Neural crest cell (in vitro differentiated cells): ENCODE measurements around the gene SMAD5. TPM values are rescaled to one million over a fixed set of nuclear protein-coding genes. Genes with fewer than 3 reads are reported as not detected.

ENCODE experiments used
- DNase-seq: peaks from one replicate; pipeline ENCODE4 v3.0.0; 2021; ENCODE audit warnings: low read depth, mixed read lengths, low spot score
- H3K27ac Mint-ChIP-seq: one replicate; pipeline ENCODE4 v1.8.0; 2021; ENCODE audit warnings: mild to moderate bottlenecking, mixed read lengths; ENCODE audit not compliant: unreplicated experiment
- H3K27me3 Mint-ChIP-seq: 2 replicates; pipeline ENCODE4 v1.8.0; 2021; ENCODE audit warnings: low read depth, mild to moderate bottlenecking, mixed read lengths
- H3K36me3 Mint-ChIP-seq: 2 replicates; pipeline ENCODE4 v1.8.0; 2021; ENCODE audit warnings: low read depth, mild to moderate bottlenecking, mixed read lengths
- H3K4me1 Mint-ChIP-seq: 2 replicates; pipeline ENCODE4 v1.8.0; 2021; ENCODE audit warnings: mixed read lengths
- H3K4me3 Mint-ChIP-seq: one replicate; pipeline ENCODE4 v1.8.0; 2021; ENCODE audit warnings: mild to moderate bottlenecking, mixed read lengths
- H3K9me3 Mint-ChIP-seq: 2 replicates; pipeline ENCODE4 v1.8.0; 2021; ENCODE audit warnings: mixed read lengths
- CTCF ChIP-seq: fragments of 200-600 bp; sonication (generic); conservative IDR thresholded peaks from 2 replicates; pipeline ENCODE4 v1.5.0; 2021; ENCODE audit warnings: antibody characterized with exemption, mild to moderate bottlenecking
- total RNA-seq: library from RNA; stranded (reverse); gene quantifications from 2 replicates; pipeline ENCODE4 v1.2.1, GENCODE V29; 2021

Gene SMAD5
- total RNA-seq, 1 donor from 2014 or later = 82.6 TPM

- H3K27ac Mint-ChIP-seq = no peak overlapping the region
- TF ChIP-seq CTCF = no peak
Measured at GRCh38 chr5:136155761-136156160, 23.1 kb downstream of the SMAD5 start.

GRCh38 chr5:136157514-136157913 is 24.9 kb downstream of the SMAD5 start:
- Mint-ChIP-seq H3K36me3 (peaks cover 31% of the 10 kb centered on the region), H3K27ac (no peak overlapping the region), H3K27me3 (no peaks in the 10 kb centered on the region), H3K4me1 (no peaks in the 10 kb centered on the region), H3K4me3 (no peak overlapping the region), H3K9me3 (peaks cover 3% of the 10 kb centered on the region)
- DNase-seq = no peak
- no peak for TF ChIP-seq CTCF

More at GRCh38 chr5:136155761-136156160, 23.1 kb downstream of the SMAD5 start:
- H3K36me3 Mint-ChIP-seq = peaks cover 31% of the 10 kb centered on the region
- peaks cover 3% of the 10 kb centered on the region for H3K9me3 Mint-ChIP-seq
- H3K27me3 Mint-ChIP-seq = no peaks in the 10 kb centered on the region
- no peak overlapping the region for H3K4me3 Mint-ChIP-seq
- no peaks in the 10 kb centered on the region for H3K4me1 Mint-ChIP-seq
- DNase-seq = no peak

- Mint-ChIP-seq H3K27me3 (no peaks in the 10 kb centered on the region), H3K9me3 (peaks cover 3% of the 10 kb centered on the region), H3K36me3 (peaks cover 27% of the 10 kb centered on the region), H3K4me3 (no peak overlapping the region), H3K4me1 (no peaks in the 10 kb centered on the region), H3K27ac (no peak overlapping the region)
- DNase-seq = no peak
- TF ChIP-seq CTCF = no peak
Measured at GRCh38 chr5:136159457-136159856, 26.8 kb downstream of the SMAD5 start.

GRCh38 chr5:136162008-136162407 is 29.4 kb downstream of the SMAD5 start:
- TF ChIP-seq CTCF = no peak
- H3K27me3 Mint-ChIP-seq = no peaks in the 10 kb centered on the region
- H3K4me3 Mint-ChIP-seq = no peak overlapping the region
- H3K27ac Mint-ChIP-seq = no peak overlapping the region
- H3K36me3 Mint-ChIP-seq = peaks cover 6% of the 10 kb centered on the region
- peaks cover 2% of the 10 kb centered on the region for H3K9me3 Mint-ChIP-seq
- no peaks in the 10 kb centered on the region for H3K4me1 Mint-ChIP-seq
- DNase-seq = no peak

- no peaks in the 10 kb centered on the region for H3K9me3 Mint-ChIP-seq
- no peak overlapping the region for H3K27ac Mint-ChIP-seq
- no peak overlapping the region for H3K4me3 Mint-ChIP-seq
- DNase-seq = no peak
- no peak for TF ChIP-seq CTCF
- no peaks in the 10 kb centered on the region for H3K4me1 Mint-ChIP-seq
- no peaks in the 10 kb centered on the region for H3K27me3 Mint-ChIP-seq
- H3K36me3 Mint-ChIP-seq = peaks cover 10% of the 10 kb centered on the region
Measured at GRCh38 chr5:136164226-136164625, 31.6 kb downstream of the SMAD5 start.

- DNase-seq = no peak
- H3K4me3 Mint-ChIP-seq = no peak overlapping the region
- no peak overlapping the region for H3K27ac Mint-ChIP-seq
- no peaks in the 10 kb centered on the region for H3K4me1 Mint-ChIP-seq
- TF ChIP-seq CTCF = no peak
- H3K36me3 Mint-ChIP-seq = peaks cover 24% of the 10 kb centered on the region
- no peaks in the 10 kb centered on the region for H3K27me3 Mint-ChIP-seq
- no peaks in the 10 kb centered on the region for H3K9me3 Mint-ChIP-seq
Measured at GRCh38 chr5:136166909-136167308, 34.3 kb downstream of the SMAD5 start.
